HG03378 (cell line): ENCODE measurements around the gene ATP10D.
A peak's percentile ranks its signal among the peaks of the same experiment; 100 is the strongest.

Experiments used
- ATAC-seq: cut with Tn5 transposase; IDR thresholded peaks from one replicate; pipeline ENCODE4 v1.9.1; 2021; ENCODE audit warnings: mild to moderate bottlenecking, moderate library complexity; ENCODE audit not compliant: unreplicated experiment

Gene ATP10D

DNA sequence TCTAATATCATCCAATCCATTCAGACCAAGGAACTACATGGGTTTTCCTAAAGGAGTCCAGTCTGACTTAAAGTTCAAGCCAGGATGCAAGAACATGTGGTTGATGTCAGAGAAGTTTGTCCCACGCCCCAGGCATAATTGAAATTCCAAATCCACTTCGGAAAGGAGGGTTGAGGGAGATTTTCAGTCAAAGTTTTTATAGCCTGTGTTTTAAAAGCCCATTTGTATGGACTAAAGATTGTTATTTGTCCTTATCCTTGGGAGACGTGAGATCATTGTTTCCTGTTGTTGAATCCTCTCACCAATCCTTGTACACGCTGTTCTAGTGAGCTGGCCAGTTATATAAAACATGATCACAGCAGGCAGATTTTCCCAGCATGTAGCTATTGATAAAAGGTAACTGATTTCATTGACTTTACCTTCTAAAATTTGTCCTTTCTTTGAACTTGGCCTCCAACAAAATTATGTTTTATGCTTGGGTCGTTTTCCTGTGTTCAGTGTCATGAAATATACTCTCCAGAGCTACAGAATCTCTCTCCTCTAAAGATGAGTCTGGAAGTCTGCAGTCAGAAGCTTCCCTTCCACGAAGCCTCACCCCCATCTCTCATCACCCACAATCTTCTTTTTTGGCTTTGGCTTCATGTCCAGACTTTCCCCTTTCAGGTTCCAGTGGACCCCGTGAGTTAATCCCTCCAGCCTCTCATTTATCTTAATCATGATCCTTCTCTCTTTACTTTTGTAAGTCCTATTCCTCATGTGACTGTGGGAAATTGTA is 92.9 kb downstream of the ATP10D start:
- no peak for ATAC-seq

DNA sequence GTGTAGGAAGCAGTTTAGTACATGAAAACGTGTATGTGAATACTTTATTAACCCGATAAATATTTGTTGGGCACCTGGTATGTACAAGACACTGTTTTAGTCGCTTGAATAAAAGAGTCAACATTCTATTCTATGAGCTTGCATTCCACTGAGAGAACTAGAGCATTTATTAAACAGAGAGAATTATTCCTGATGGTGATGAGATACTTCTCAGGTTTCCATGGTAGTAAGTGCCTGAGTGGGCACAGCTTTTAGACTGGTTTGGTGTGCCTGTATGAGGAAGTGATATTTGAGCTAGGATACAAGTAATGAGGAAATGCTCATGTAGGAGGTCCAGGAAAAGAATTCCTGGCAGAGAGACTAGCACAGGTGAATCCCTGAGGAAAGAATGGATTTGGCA is 94.2 kb downstream of the ATP10D start:
- no peak for ATAC-seq

DNA sequence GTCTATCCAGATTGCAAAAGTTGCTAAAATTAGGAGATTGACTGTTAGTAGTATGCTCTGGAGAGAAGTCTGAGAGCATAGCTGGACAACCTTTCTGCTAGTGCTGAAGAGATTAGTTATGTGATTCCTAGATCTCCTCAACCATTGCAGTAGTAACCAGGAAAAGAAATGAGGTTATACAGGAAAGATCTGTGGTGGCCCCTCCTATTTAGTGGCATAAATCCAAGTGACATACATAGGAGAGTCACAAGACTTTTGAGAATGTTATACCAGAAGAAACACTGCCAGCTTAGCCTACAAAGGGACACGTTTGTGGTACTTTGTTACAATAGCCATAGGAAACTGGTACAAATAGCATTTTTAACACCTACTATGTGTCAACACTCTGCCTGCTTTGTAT is 105.2 kb downstream of the ATP10D start:
- ATAC-seq = no peak

DNA sequence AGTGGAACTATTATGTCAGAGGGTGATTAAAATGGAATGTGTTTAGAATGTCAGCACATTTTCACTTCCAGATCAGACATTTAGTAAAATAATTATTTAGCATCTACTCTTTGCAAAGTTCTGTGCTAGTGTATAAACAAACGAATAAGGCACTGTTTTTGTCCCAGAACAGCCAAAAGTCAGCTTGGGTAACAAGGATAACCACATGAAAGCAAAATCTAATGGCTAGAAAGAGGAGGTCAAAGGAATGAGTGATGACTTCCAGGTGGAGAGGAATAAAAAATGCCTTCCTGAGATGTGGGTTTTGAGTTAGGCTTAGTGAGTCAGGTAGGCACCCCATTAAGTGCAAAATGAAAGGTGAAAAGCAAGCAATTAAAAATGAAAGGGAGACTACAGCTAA is 112.6 kb downstream of the ATP10D start:
- ATAC-seq = no peak

DNA sequence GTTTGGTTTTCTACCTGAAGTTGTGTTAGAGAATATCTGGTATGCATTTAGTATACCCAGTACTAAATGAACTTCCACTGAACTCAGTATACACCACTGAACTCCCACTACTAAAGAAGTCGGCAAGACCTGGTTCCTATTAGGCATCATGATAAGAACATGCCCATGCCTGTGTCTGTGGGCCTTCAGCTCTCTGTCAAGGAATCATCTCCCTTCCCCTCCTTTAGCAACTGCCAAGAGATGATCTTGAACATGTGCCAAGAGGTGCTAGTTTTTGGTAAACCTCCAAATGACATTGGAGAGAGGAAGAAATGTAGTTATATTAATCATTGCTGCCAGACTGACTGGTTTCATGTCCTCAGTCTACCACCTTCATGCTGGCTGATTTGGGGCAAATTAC is 113.2 kb downstream of the ATP10D start:
- ATAC-seq = no peak

DNA sequence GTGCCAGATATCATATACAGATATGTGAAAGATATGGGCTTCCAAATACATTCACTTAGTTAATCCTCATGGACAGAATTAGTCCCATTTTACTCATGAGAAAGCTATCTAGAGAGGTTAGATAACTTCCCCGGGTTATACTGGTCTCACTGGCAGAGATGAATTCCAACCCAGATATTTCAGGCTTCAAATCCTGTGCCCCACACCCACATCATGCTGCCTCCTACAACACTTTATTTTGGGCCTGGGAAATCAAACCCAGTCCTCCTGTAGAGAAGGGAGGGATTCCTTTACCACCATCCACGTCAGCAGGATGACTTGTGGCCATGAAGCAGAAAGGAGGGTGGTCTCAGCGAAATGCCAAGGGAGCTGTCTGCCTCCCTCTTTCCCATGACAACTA is 113.8 kb downstream of the ATP10D start:
- ATAC-seq = no peak

DNA sequence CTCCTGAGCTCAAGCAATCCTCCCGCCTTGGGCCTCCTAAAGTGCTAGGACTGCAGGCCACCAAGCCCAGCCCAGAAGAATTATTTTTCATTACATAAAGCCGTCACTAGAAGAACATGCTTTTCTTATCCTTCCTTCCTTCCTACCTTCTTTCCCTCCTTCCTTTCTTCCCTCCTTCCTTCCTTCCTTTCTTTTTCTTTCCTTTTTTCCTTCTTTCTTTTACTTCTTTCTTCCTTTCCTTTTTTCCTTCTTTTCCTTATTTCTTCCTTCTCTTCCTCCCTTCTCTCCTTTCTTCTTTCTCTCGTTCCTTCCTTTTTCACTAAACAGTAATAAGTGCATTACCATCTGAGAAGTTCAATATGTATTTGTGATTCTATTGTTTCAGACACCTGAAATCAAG is 121.4 kb downstream of the ATP10D start:
- ATAC-seq = no peak

DNA sequence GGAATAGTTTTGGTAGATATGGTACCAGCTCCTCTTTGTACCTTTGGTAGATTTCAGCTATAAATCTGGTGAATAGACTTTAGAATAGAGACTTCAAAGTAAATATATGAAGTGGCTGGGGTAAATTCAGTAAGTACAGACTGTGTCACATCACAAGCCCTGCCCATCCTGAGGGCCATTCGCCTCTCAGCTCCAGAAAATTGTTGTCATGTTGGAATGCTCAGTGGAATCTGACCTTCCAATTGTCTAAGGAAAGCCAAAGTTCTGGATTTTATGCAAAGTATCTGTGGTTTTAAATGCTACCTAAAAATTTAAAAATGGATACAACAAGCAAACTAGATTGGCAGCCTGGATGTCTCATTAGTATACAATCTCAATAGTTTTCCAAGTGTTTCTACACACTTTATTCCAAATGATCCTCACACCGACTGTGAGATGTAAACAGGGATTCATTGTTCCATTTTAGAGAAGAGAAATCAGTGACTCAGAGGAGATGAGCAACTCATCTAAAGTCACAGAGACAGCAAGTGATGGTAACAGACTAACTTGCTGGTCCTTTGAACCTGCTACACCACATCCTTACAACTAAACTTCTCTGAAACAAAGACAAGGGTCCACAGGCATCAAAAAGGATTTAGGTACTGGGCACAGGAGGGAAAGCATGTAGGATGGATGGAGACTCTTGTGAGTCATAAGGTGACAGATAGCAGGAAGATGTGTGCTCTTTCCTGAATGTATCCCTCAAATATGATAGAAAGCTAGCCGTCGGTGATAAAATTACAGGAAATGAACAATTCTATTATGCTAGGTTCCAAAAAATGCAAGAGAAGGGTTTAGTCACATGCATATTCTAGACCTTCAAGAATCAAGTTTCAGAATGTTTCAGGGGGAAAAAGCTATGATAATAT is 127.3 kb downstream of the ATP10D start:
- ATAC-seq = no peak

DNA sequence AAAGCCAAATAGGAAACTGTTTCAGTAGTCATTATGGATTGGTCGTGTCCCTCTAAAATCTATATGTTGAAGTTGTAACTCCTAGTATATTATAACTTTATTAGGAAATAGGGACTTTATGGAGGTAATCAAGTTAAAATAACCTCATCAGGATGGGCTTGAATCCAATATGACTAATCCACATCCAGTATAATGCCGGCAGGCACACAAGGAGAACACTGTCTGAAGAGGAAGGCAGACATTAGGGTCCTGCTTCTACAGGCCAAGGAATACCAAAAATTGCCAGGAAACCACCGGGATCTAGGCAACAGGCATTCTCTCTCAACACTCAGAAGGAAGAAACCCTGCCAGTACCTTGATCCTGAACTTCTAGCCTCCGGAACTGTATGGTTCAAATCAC is 130.3 kb downstream of the ATP10D start:
- ATAC-seq = no peak

DNA sequence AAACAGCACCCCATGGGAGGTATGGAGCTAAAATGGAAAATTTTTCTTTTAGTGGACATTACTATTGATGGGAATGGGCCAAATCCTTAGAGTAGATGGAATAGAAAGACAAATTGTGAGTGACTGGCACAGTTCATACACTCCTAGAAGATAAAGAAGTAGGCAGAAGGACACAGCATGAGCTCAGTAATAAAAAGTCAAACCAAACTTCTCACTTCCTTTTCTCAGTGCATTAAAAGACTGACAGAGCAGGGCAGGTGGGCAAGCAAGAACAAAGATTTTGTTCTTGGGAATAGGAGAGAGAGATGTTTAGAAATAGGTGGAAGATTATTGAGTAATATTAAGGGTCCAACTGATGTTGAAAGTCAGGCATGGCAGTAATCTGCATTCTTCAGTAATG is 132.5 kb downstream of the ATP10D start:
- ATAC-seq = no peak

DNA sequence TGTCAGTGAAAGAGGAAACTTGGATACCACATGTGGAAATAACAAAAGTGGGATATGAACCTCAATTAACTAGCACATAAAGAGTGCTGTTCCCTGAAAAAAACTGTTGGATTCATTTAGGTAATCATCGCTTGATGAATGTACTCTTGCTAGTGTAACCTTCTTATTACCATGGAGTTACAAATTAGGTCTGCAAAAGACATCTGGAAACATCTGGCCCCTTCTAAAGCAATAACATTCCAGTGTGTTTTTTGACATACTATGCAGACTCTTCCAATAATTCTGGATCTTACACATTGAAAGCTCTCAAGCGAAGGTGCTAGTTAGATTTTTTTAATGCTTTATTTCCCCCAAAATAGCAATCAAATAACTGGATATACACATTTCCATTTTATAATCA is 134.6 kb downstream of the ATP10D start:
- no peak for ATAC-seq

DNA sequence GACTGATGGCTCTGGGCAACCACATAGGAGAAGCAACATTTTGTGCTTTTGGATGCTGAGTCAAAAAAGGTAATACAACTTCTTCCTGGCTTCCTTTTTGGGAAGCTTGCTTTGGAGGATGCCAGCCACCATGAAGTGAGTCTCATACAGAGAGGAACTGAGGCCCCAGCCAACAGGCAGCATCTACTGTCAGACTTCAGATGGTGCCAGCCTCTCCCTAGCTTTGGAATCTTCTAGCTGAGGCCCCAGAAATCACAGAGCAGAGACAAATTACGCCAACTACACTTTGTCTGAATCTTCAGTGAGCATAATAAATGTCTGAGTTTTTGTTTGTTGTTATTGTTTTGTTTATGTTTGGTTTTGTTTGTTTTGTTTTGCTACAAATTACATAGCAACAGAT is 136.1 kb downstream of the ATP10D start:
- ATAC-seq = no peak

DNA sequence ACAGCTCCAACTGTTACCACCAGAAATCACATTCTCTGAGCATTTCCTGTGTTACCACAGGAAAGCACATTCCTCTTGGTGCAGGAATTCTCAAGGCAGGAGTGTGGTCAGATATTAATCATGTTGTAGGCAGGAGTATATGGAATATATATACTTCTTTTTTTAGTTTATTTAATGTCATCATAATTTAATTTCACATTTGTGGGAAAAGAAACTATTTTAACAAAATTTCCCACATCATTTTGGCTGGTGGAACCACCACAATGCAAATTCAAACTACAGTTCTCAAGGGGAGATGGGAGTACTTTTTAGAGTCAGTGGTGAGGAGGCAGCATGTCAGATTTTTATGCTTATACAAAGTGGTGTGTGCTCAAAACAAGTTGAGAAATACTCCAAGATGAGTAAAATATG is 139.0 kb downstream of the ATP10D start:
- ATAC-seq = no peak

DNA sequence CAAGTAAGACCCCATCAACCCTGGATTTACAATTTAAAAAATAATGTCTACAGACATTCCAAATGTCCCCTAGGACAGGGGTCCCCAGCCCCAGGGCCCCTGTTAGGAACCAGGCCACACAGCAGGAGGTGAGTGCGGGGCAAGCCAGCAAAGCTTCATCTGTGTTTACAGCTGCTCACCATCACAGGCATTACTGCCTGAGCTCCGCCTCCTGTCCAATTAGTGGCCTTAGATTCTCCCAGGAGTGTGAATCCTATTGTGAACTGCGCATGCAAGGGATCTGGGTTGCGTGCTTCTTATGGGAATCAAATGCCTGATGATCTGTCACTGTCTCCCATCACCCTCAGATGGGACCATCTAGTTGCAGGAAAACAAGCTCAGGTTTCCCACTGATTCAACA is 146.1 kb downstream of the ATP10D start:
- ATAC-seq = no peak

DNA sequence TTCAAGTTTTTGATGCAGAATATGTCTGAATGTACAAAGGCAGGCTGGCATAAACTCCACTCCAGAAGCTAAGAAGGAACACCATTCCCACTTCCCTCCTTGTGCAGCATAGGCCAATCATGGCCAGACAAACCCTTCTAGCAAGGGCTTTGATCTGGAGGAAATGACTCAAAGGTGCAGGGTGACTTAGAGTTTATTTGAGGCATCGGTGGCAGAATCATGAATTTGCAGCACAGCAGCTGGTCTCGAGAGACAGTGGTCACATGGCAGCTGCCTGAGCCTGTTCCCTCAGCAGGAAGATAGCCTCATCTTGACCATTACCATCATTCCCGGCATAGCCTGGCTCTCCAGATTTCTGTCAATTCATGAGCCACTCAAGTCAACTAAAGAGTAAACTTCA is 154.5 kb downstream of the ATP10D start:
- ATAC-seq = peak; percentile 65

DNA sequence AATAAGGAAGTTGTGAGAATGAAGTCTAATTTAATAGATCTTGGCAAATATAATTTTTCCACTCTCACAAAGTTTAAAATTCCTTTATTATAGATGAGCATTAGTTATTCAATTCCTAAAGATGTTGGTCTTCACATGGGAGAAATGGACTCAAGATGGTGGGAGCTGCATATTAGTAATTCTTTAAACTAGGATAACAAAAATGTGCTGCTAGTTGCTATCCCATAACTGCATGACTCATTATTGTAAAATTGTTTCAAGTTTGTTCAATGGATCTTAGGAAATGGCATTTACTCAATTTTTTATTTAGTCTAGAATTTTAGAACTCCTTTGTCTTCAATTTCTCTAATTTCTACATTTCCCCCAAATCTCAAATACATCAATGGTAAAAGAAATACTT is 155.8 kb downstream of the ATP10D start:
- no peak for ATAC-seq

DNA sequence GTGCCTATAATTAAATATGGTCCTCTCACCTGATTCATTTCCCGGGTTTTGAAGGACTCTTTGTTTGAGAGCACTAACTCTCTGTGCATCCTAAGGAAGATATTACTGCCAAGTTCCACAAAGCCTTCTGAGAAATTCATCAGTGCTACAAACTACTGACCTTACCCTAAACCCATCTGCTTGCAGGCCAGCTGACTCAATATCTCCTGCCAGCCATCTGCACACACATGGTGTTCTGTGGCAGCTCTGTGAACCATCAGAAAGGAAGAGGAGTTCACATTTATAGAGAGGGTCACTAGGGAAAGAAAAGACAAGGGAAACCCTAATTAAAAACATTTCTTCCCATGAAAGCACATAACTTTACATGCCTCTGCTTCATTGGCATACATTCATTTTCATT is 156.7 kb downstream of the ATP10D start:
- no peak for ATAC-seq

DNA sequence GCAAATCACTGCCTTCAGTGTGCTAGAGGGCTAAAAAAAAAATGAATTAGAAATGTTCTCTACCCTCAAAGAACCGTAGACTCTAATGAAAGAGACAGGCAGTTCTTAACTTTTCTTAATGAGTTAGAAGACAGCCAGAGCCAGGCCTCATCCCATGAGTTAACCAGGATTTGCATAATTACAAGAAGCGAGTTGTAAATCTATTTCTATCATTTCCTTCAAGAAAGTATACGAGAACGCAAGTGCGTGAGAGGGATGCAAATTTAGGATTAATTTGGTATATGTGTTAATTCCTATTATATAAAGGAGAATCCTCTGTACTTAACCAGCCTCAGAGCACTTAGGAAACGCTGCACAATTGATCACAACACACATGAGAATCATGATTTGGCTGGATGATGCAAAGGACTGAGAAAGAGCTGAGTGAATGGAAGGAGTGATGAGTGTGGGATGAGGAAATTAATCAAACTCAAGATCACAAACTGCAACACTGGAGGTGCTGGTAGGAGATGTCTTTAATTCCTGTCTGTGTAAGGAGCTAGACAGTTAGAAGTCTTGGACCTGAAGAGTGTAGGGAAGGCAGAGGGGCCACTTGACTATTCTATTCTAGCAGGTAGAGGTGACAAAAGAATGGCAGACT is 157.2 kb downstream of the ATP10D start:
- no peak for ATAC-seq
